Measurements from ENCODE around the gene FBXL13. TPM values are rescaled to one million over a fixed set of nuclear protein-coding genes. Genes with fewer than 3 reads are reported as not detected.

The FBXL13 gene
- polyA plus RNA-seq, 1 donor from 2014 or later = 0.57 TPM

DNA sequence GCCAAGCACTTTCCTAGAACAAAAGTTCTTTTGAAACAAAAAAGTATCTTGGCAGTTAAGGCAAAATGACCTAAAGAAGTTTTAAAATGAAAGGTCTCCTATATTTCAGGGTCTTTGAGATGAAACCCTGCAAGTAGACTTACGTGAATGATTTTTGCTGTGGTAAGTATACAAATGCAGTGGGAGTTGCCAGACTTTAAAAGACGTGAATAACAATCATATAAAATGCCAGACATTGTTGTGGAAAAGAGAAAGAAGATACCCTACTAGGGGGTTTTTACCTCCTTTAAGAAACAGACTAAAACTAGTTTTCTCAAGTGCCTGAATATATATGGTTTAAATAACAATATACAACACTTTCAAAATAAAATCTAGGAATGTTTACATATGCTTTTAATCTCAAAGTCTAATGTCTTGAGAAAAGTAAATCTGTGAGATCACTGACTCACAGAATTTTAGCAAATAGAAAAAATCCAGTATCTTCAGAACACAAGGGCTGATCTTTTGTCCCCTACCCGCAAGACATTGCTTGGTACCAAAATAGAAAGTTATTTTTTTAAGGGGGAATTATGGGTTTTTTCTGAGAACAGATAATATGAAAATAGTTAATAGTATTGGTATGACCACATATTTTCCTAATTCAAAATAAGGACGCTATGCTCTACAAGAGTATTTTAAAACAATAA lies 132.3 kb downstream of the FBXL13 start:
- no peak overlapping the region for H3K4me3 ChIP-seq (ENCODE audit: low read length)
- no peaks in the 10 kb centered on the region for H3F3A ChIP-seq (ENCODE audit: insufficient read depth, low read length, poor library complexity, severe bottlenecking)
- H2AFZ ChIP-seq (ENCODE audit: low read depth, low read length) = no peak overlapping the region
- no peaks in the 10 kb centered on the region for H3K27me3 ChIP-seq (ENCODE audit: insufficient read depth, low read depth, low read length)
- TF ChIP-seq RAD21 (conservative IDR thresholded peaks at IDR 0.05) (no peak), TAF1 (IDR thresholded peaks at IDR 0.05; ENCODE audit: low read depth) (no peak), EP300 (conservative IDR thresholded peaks at IDR 0.05; ENCODE audit: poor library complexity, severe bottlenecking) (no peak)
- TF ChIP-seq, protein P1, sequence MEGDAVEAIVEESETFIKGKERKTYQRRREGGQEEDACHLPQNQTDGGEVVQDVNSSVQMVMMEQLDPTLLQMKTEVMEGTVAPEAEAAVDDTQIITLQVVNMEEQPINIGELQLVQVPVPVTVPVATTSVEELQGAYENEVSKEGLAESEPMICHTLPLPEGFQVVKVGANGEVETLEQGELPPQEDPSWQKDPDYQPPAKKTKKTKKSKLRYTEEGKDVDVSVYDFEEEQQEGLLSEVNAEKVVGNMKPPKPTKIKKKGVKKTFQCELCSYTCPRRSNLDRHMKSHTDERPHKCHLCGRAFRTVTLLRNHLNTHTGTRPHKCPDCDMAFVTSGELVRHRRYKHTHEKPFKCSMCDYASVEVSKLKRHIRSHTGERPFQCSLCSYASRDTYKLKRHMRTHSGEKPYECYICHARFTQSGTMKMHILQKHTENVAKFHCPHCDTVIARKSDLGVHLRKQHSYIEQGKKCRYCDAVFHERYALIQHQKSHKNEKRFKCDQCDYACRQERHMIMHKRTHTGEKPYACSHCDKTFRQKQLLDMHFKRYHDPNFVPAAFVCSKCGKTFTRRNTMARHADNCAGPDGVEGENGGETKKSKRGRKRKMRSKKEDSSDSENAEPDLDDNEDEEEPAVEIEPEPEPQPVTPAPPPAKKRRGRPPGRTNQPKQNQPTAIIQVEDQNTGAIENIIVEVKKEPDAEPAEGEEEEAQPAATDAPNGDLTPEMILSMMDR (IDR thresholded peaks at IDR 0.05; ENCODE audit: poor library complexity, severe bottlenecking) = no peak
- TF ChIP-seq, protein P2, sequence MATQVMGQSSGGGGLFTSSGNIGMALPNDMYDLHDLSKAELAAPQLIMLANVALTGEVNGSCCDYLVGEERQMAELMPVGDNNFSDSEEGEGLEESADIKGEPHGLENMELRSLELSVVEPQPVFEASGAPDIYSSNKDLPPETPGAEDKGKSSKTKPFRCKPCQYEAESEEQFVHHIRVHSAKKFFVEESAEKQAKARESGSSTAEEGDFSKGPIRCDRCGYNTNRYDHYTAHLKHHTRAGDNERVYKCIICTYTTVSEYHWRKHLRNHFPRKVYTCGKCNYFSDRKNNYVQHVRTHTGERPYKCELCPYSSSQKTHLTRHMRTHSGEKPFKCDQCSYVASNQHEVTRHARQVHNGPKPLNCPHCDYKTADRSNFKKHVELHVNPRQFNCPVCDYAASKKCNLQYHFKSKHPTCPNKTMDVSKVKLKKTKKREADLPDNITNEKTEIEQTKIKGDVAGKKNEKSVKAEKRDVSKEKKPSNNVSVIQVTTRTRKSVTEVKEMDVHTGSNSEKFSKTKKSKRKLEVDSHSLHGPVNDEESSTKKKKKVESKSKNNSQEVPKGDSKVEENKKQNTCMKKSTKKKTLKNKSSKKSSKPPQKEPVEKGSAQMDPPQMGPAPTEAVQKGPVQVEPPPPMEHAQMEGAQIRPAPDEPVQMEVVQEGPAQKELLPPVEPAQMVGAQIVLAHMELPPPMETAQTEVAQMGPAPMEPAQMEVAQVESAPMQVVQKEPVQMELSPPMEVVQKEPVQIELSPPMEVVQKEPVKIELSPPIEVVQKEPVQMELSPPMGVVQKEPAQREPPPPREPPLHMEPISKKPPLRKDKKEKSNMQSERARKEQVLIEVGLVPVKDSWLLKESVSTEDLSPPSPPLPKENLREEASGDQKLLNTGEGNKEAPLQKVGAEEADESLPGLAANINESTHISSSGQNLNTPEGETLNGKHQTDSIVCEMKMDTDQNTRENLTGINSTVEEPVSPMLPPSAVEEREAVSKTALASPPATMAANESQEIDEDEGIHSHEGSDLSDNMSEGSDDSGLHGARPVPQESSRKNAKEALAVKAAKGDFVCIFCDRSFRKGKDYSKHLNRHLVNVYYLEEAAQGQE (IDR thresholded peaks at IDR 0.05; ENCODE audit: borderline replicate concordance) = no peak
- H3K9me2 ChIP-seq (ENCODE audit: insufficient read depth, low read length) = no peaks in the 10 kb centered on the region
- H3K9ac ChIP-seq (ENCODE audit: low read length) = no peak overlapping the region
- no peak overlapping the region for H3K4me2 ChIP-seq (ENCODE audit: low read length)
- no peaks in the 10 kb centered on the region for H3K9me3 ChIP-seq (ENCODE audit: low read length)
- H3K79me2 ChIP-seq (replicated peaks; ENCODE audit: insufficient read depth, low read length) = no peaks in the 10 kb centered on the region
- no peaks in the 10 kb centered on the region for H4K20me1 ChIP-seq (ENCODE audit: insufficient read depth)
- no peaks in the 10 kb centered on the region for H3K36me3 ChIP-seq (ENCODE audit: insufficient read depth, low read length)
- H3K27ac ChIP-seq (ENCODE audit: low read length) = no peak overlapping the region

DNA sequence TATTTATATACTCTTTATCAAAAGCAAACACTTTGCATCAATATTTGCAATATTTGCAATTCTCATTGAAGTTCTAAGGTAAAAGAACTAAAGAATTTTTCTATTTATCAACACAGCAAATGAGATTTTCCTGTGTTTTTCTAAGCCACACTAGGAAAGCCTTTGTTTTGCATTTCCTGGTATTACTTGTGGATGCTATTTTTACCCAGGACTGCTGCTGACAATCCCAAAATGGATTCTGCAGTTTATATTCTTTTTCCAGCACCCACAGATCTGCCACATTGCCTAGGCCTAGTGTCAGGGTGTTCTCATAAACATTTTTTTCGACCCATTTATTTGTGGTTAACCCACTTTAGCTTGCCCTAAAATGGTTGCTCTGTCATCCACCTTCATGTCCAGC lies 135.9 kb downstream of the FBXL13 start:
- H3F3A ChIP-seq (ENCODE audit: insufficient read depth, low read length, poor library complexity, severe bottlenecking) = no peaks in the 10 kb centered on the region

More for the DNA sequence above, 135.9 kb downstream of the FBXL13 start:
- no peak overlapping the region for H3K27ac ChIP-seq (ENCODE audit: low read length)
- H3K9me2 ChIP-seq (ENCODE audit: insufficient read depth, low read length) = no peaks in the 10 kb centered on the region
- H3K4me3 ChIP-seq (ENCODE audit: low read length) = no peak overlapping the region
- H3K4me2 ChIP-seq (ENCODE audit: low read length) = no peak overlapping the region
- no peaks in the 10 kb centered on the region for H3K79me2 ChIP-seq (replicated peaks; ENCODE audit: insufficient read depth, low read length)
- H4K20me1 ChIP-seq (ENCODE audit: insufficient read depth) = no peaks in the 10 kb centered on the region
- TF ChIP-seq, protein P1 (IDR thresholded peaks at IDR 0.05; ENCODE audit: poor library complexity, severe bottlenecking) = no peak
- TF ChIP-seq POLR2AphosphoS5 (IDR thresholded peaks at IDR 0.05) = no peak
- TF ChIP-seq SMC3 (conservative IDR thresholded peaks at IDR 0.05; ENCODE audit: poor library complexity) = no peak
- no peak for TF ChIP-seq EZH2 (IDR thresholded peaks at IDR 0.05; ENCODE audit: borderline replicate concordance, insufficient read depth, low read length, poor library complexity, severe bottlenecking)
- TF ChIP-seq RAD21 (conservative IDR thresholded peaks at IDR 0.05) = no peak
- TF ChIP-seq, protein P2 (IDR thresholded peaks at IDR 0.05; ENCODE audit: borderline replicate concordance) = no peak
- TF ChIP-seq TAF1 (IDR thresholded peaks at IDR 0.05; ENCODE audit: low read depth) = no peak
- no peak for TF ChIP-seq MXI1 (conservative IDR thresholded peaks at IDR 0.05; ENCODE audit: poor library complexity, severe bottlenecking)
- TF ChIP-seq EP300 (conservative IDR thresholded peaks at IDR 0.05; ENCODE audit: poor library complexity, severe bottlenecking) = no peak
- H3K9me3 ChIP-seq (ENCODE audit: low read length) = no peaks in the 10 kb centered on the region
- no peak overlapping the region for H3K9ac ChIP-seq (ENCODE audit: low read length)
- no peaks in the 10 kb centered on the region for H3K27me3 ChIP-seq (ENCODE audit: insufficient read depth, low read depth, low read length)
- no peaks in the 10 kb centered on the region for H3K36me3 ChIP-seq (ENCODE audit: insufficient read depth, low read length)
- H2AFZ ChIP-seq (ENCODE audit: low read depth, low read length) = no peak overlapping the region

Measured in neural cell (in vitro differentiated cells).